ENCODE results near the gene OSBP2.

DNA sequence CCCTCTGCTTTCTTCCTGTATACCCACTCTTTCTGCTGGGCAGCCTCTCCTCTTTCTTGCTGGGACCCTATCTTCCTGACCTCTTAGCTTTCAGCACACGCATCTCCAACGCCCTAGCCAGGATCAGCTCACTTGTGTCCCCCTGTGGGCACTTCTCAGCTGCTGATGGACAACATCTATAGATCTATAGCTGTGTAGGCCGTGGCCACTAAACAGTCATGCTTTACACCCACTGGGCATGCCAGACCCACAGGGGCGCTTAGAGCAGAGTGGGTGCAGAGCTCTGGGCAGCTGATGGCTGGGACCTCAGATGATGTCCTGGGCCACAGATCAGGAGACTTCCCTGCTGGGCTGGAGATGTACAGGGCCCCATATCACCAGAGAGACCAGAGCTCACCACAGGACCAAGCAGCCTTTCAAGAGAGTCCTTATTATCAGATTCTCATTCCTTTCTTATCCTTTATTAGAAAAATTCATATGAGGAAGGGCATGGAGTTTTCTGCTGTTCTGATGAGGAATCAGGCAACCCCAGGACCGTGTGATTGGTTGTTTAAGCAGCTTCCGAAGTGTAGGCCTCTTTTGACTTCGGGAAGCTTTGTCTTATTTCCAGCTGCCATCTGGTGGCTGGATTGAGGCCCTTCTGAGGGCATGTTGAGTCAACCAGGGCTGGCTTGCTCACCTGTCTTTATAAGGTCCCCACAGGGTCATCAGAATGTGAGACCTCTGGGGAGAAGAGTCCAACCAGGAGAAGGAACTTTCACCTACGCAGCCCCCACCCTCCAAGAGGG is 60.5 kb downstream of the OSBP2 start:
- TF ChIP-seq, protein P1, sequence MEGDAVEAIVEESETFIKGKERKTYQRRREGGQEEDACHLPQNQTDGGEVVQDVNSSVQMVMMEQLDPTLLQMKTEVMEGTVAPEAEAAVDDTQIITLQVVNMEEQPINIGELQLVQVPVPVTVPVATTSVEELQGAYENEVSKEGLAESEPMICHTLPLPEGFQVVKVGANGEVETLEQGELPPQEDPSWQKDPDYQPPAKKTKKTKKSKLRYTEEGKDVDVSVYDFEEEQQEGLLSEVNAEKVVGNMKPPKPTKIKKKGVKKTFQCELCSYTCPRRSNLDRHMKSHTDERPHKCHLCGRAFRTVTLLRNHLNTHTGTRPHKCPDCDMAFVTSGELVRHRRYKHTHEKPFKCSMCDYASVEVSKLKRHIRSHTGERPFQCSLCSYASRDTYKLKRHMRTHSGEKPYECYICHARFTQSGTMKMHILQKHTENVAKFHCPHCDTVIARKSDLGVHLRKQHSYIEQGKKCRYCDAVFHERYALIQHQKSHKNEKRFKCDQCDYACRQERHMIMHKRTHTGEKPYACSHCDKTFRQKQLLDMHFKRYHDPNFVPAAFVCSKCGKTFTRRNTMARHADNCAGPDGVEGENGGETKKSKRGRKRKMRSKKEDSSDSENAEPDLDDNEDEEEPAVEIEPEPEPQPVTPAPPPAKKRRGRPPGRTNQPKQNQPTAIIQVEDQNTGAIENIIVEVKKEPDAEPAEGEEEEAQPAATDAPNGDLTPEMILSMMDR (IDR thresholded peaks at IDR 0.05): peak; percentile 64 to 83 (median 67)
- no peak for TF ChIP-seq POLR2AphosphoS5 (IDR thresholded peaks at IDR 0.05)
- no peak for TF ChIP-seq POLR2A (IDR thresholded peaks at IDR 0.05)
- no peak for TF ChIP-seq EP300 (IDR thresholded peaks at IDR 0.05; ENCODE audit: low read depth)
